K562 treated with DMSO at 1 percent for 4 hours (cell line): Measurements from ENCODE around the gene CDC27. TPM values are rescaled to one million over a fixed set of nuclear protein-coding genes. Genes with fewer than 3 reads are reported as not detected.

Experiments
- total RNA-seq: library from RNA; unstranded; fragments of 300-600 nt; gene quantifications from 2 replicates; pipeline ENCODE4 v1.2.3, GENCODE V29; 2022; ENCODE audit not compliant: insufficient read depth

Gene CDC27
- total RNA-seq = 23.1 and 30.6 TPM in 2 replicates

GRCh38 chr17:47188876-47189731 is at the start of gene CDC27:
TSS of gene CDC27 (minus strand) at chr17:47189295. CDS start at chr17:47189172, 123 bp downstream.

GRCh38 chr17:47208744-47209488 is 19.8 kb upstream of the CDC27 start, which contains the start of gene MYL4:
TSS of gene MYL4 (plus strand) at chr17:47209348. CDS start at chr17:47209423, 75 bp downstream.

Other genes starting within 250 kb of the CDC27 start
- gene RPRML, start 210.0 kb downstream of the CDC27 start, total RNA-seq = not detected in 2 replicates
- gene MYL4, start 20.1 kb upstream of the CDC27 start, total RNA-seq = 180 and 186 TPM in 2 replicates
- gene ITGB3, start 64.5 kb upstream of the CDC27 start, total RNA-seq = 0.73 and 0.91 TPM in 2 replicates
- gene EFCAB13, start 134.7 kb upstream of the CDC27 start, total RNA-seq = 0.30 and 2.5 TPM in 2 replicates